Activated naive CD4-positive, alpha-beta T cell treated with anti-CD3 and anti-CD28 coated beads for 36 hours (primary cell): Measurements from ENCODE around the gene THSD4. TPM values are rescaled to one million over a fixed set of nuclear protein-coding genes. Genes with fewer than 3 reads are reported as not detected.

Experiments
- CTCF ChIA-PET: fragments of 350-600 bp; sonication (Branson Sonifier 250); formaldehyde crosslinking; loops from one replicate; lab custom pipeline; 2021; ENCODE audit warnings: antibody characterized with exemption; lab: Charles Lee
- DNase-seq: peaks from one replicate; pipeline ENCODE4 v3.0.0-alpha.2; 2020
- H3K27ac Mint-ChIP-seq: one replicate; pipeline ENCODE4 v1.8.0; 2021; ENCODE audit warnings: mild to moderate bottlenecking, mixed read lengths
- H3K27me3 Mint-ChIP-seq: one replicate; pipeline ENCODE4 v1.8.0; 2021; ENCODE audit warnings: low read depth, mixed read lengths
- H3K36me3 Mint-ChIP-seq: one replicate; pipeline ENCODE4 v1.8.0; 2021; ENCODE audit warnings: low read depth, mixed read lengths
- H3K4me1 Mint-ChIP-seq: one replicate; pipeline ENCODE4 v1.8.0; 2021; ENCODE audit warnings: low read depth, mixed read lengths
- H3K4me3 Mint-ChIP-seq: one replicate; pipeline ENCODE4 v1.8.0; 2021; ENCODE audit warnings: mild to moderate bottlenecking, moderate library complexity, mixed read lengths
- H3K9me3 Mint-ChIP-seq: one replicate; pipeline ENCODE4 v1.8.0; 2021; ENCODE audit warnings: mixed read lengths
- intact Hi-C: fragments of 100-400 bp; cut with micrococcal nuclease; formaldehyde crosslinking; loops from one replicate; pipeline ENCODE4 v1.15.1; 2023
- total RNA-seq, 2 experiments: library from RNA; stranded (reverse); gene quantifications; one replicate each; pipeline ENCODE4 v1.2.3, GENCODE V29; 2021

The THSD4 gene
- total RNA-seq, 2 experiments from 2014 or later: not detected

DNA sequence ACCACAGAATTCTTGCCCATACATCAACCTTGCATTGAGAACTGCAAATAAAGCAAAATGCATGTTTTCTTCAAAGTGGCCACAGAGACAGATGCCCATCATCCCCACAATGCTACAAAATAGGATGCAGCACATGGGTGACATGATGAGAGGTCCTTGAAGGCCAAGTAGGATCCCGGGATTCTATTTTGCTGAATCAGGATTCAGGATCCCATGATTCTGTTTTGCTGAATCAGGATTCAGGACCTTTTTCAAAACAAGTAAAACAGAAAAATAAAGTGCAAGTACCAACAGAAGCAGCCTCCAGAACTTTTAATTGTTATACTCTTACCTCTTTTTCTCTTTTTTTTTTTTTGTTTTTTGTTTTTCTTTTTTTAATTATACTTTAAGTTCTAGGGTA lies 453.0 kb downstream of the THSD4 start:
- intact Hi-C loops: no loop called here
- H3K27me3 Mint-ChIP-seq: peaks cover 17% of the 10 kb centered on the region
- H3K9me3 Mint-ChIP-seq: no peaks in the 10 kb centered on the region
- no peaks in the 10 kb centered on the region for H3K36me3 Mint-ChIP-seq
- H3K4me1 Mint-ChIP-seq: no peaks in the 10 kb centered on the region
- CTCF ChIA-PET: no interaction called here
- no peak overlapping the region for H3K27ac Mint-ChIP-seq
- no peak overlapping the region for H3K4me3 Mint-ChIP-seq
- DNase-seq: no peak

- CTCF ChIA-PET: interaction anchor here (0.7 kb wide), 1 partner anchor 138 kb away, joined by 3 read pairs; no protein-coding TSS in a partner anchor
- H3K27me3 Mint-ChIP-seq: peaks cover 24% of the 10 kb centered on the region
- no peaks in the 10 kb centered on the region for H3K4me1 Mint-ChIP-seq
- H3K27ac Mint-ChIP-seq: no peak overlapping the region
- DNase-seq: no peak
- H3K36me3 Mint-ChIP-seq: no peaks in the 10 kb centered on the region
- no peaks in the 10 kb centered on the region for H3K9me3 Mint-ChIP-seq
- no peak overlapping the region for H3K4me3 Mint-ChIP-seq
- intact Hi-C loops: no loop called here
Measured at GRCh38 chr15:71570736-71571135, 455.5 kb downstream of the THSD4 start.

GRCh38 chr15:71571641-71572040 lies 456.4 kb downstream of the THSD4 start:
- no peak for DNase-seq
- intact Hi-C loops: no loop called here
- Mint-ChIP-seq H3K36me3 (no peaks in the 10 kb centered on the region), H3K9me3 (no peaks in the 10 kb centered on the region), H3K4me1 (no peaks in the 10 kb centered on the region), H3K27ac (no peak overlapping the region), H3K4me3 (no peak overlapping the region), H3K27me3 (peaks cover 25% of the 10 kb centered on the region)
- CTCF ChIA-PET: no interaction called here

DNA sequence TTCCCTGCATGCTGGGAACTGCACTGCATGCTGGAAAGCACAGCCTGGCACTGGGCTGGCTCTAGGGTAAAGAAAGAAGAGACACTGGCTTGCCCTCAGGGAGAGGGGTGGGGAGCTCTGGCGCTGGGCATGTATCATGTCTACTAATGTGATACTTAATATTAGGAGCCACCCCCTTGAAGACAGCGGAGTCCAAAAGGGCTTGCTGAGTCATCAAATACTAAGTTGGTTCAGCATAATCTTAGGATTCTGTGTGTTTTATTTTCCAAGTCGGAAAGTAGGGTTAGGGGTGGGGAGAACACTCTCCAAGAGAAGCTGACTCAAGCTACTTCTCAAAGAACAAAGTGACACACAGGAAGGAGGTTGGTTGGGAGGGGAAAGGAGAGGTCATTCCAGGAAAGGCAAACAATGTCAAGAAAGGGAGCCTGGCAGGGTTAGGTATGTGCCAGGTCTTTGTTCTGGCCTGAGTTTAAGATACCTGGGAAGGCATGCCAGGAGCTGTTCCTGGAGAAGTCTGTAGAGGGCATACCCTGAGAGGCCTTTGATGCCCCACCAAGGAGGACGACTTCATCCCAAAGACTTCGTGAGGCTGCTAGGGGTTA lies 457.3 kb downstream of the THSD4 start:
- CTCF ChIA-PET: no interaction called here
- H3K9me3 Mint-ChIP-seq: no peaks in the 10 kb centered on the region
- H3K4me3 Mint-ChIP-seq: no peak overlapping the region
- intact Hi-C loops: no loop called here
- no peaks in the 10 kb centered on the region for H3K4me1 Mint-ChIP-seq
- no peak for DNase-seq
- H3K27me3 Mint-ChIP-seq: peaks cover 25% of the 10 kb centered on the region
- no peaks in the 10 kb centered on the region for H3K36me3 Mint-ChIP-seq
- H3K27ac Mint-ChIP-seq: no peak overlapping the region

- Mint-ChIP-seq H3K4me3 (no peak overlapping the region), H3K4me1 (no peaks in the 10 kb centered on the region), H3K9me3 (no peaks in the 10 kb centered on the region), H3K36me3 (no peaks in the 10 kb centered on the region), H3K27ac (no peak overlapping the region), H3K27me3 (peaks cover 24% of the 10 kb centered on the region)
- CTCF ChIA-PET: interaction anchor here (0.7 kb wide), 1 partner anchor 54 kb away, joined by 3 read pairs; no protein-coding TSS in a partner anchor
- intact Hi-C loops: no loop called here
- no peak for DNase-seq
Measured at GRCh38 chr15:71573599-71573998, 458.3 kb downstream of the THSD4 start.

DNA sequence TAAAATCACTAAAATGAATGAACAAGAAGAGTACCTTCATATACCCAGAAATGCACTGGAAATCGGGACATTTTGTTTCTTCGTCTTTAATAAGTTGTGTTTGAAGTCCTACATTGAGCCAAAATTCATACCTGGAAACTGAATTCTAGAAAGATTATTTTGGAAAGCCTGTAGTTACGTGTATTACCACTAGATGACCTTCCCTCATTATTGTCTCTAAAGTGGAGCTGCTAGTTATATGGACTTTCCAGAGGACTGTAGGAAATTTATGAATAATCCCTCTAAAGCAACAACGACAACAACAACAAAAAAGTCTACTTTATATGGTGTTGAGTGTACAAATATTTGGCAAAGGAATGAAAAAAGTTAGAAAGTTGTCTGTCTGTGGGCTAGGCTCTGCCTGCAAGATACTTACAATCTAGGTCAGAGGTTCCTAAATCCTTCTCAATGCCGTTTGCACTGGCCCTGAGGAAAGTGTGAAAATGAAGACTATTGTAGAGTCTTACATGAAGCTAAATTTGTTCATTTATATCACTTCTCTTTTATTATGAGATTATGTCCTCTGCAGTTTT lies 460.3 kb downstream of the THSD4 start:
- CTCF ChIA-PET: interaction anchor here (0.7 to 1.5 kb wide), 2 partner anchors 77 to 154 kb away, joined by 3 to 4 read pairs; no protein-coding TSS in a partner anchor

DNA sequence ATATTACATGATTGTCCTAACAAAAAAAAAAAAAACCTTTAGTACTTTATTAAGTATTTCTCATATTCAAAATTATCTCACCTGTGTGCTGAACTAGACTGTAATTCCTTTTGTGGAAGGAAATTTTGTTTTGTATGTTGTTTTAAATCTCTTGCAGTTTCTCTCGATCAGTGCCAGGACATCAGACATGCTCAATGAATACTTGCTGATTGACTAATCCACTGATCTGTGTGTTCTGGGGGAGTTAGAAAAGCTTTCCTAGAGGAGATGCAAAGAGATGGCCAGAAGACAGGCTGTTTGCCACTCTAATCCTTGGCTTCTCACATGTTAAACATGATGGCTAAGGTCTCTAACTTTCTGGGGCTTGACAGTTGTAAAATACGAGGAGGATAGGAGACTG lies 461.8 kb downstream of the THSD4 start:
- intact Hi-C loops: no loop called here
- H3K27ac Mint-ChIP-seq: no peak overlapping the region

More for the DNA sequence above, 460.3 kb downstream of the THSD4 start:
- intact Hi-C loops: loop anchor here (1.0 kb wide), 1 partner anchor 155 kb away; no protein-coding TSS in a partner anchor
- H3K27ac Mint-ChIP-seq: no peak overlapping the region
- no peaks in the 10 kb centered on the region for H3K36me3 Mint-ChIP-seq
- H3K27me3 Mint-ChIP-seq: peaks cover 24% of the 10 kb centered on the region
- H3K4me1 Mint-ChIP-seq: no peaks in the 10 kb centered on the region
- no peak overlapping the region for H3K4me3 Mint-ChIP-seq
- no peaks in the 10 kb centered on the region for H3K9me3 Mint-ChIP-seq
- no peak for DNase-seq

GRCh38 chr15:71581398-71581930 lies 466.2 kb downstream of the THSD4 start:
- CTCF ChIA-PET: no interaction called here
- Mint-ChIP-seq H3K4me1 (no peaks in the 10 kb centered on the region), H3K9me3 (peaks cover 9% of the 10 kb centered on the region), H3K27me3 (peaks cover 23% of the 10 kb centered on the region), H3K4me3 (no peak overlapping the region), H3K27ac (no peak overlapping the region), H3K36me3 (peaks cover 2% of the 10 kb centered on the region)
- intact Hi-C loops: no loop called here
- no peak for DNase-seq

More for the DNA sequence above, 461.8 kb downstream of the THSD4 start:
- no peaks in the 10 kb centered on the region for H3K9me3 Mint-ChIP-seq
- no peak overlapping the region for H3K4me3 Mint-ChIP-seq
- no peak for DNase-seq
- no peaks in the 10 kb centered on the region for H3K4me1 Mint-ChIP-seq
- peaks cover 27% of the 10 kb centered on the region for H3K27me3 Mint-ChIP-seq
- CTCF ChIA-PET: no interaction called here
- H3K36me3 Mint-ChIP-seq: no peaks in the 10 kb centered on the region

- H3K27me3 Mint-ChIP-seq: peaks cover 26% of the 10 kb centered on the region
- no peak overlapping the region for H3K27ac Mint-ChIP-seq
- H3K4me1 Mint-ChIP-seq: no peaks in the 10 kb centered on the region
- no peak overlapping the region for H3K4me3 Mint-ChIP-seq
- no peak for DNase-seq
- peaks cover 9% of the 10 kb centered on the region for H3K9me3 Mint-ChIP-seq
- CTCF ChIA-PET: no interaction called here
- intact Hi-C loops: no loop called here
- H3K36me3 Mint-ChIP-seq: peaks cover 2% of the 10 kb centered on the region
Measured at GRCh38 chr15:71585159-71585558, 469.9 kb downstream of the THSD4 start.

DNA sequence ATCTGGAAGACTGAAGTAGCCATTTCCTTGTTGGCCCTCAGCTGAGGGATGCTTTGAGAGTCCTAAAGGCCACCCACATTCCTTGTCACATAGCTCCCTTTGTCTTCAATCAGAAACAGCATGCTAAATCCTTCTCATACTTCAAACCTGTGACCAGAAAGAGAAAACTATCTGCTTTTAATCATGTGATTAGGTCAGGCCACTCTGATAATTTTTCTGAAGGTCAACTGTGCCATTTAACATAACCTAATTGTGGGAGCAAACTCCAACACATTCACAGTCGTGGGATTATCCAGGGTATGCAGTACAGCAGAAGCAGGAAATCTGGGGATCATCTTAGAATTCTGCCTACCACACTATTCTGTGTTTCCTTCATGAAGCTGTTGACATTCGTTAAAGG lies 471.2 kb downstream of the THSD4 start:
- no peak for DNase-seq
- Mint-ChIP-seq H3K36me3 (peaks cover 2% of the 10 kb centered on the region), H3K9me3 (peaks cover 9% of the 10 kb centered on the region), H3K4me3 (no peak overlapping the region), H3K27me3 (peaks cover 27% of the 10 kb centered on the region), H3K4me1 (no peaks in the 10 kb centered on the region), H3K27ac (no peak overlapping the region)
- intact Hi-C loops: no loop called here
- CTCF ChIA-PET: no interaction called here

DNA sequence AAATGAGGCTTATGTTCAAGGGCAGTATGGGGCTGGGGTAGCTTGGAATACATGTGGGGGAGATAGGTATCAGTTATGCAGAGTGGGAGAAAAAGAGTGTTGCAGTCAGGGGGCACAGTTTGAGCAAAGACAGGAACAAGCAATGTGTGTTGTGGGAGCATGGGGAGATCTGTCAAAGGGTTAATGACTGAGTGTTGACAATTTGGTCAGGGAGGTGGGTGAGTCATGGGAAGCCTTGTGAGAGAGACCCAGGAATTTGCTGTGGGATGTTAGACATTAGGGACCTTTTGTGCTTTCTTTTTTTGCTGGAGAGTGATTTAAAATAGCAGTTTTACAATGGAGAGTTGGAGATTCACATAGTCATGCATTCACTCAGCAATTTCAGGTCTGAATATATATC lies 473.5 kb downstream of the THSD4 start:
- H3K4me1 Mint-ChIP-seq: no peaks in the 10 kb centered on the region
- no peak for DNase-seq
- peaks cover 2% of the 10 kb centered on the region for H3K36me3 Mint-ChIP-seq
- H3K4me3 Mint-ChIP-seq: no peak overlapping the region
- peaks cover 21% of the 10 kb centered on the region for H3K27me3 Mint-ChIP-seq
- intact Hi-C loops: no loop called here
- H3K27ac Mint-ChIP-seq: no peak overlapping the region
- H3K9me3 Mint-ChIP-seq: peaks cover 9% of the 10 kb centered on the region
- CTCF ChIA-PET: no interaction called here

DNA sequence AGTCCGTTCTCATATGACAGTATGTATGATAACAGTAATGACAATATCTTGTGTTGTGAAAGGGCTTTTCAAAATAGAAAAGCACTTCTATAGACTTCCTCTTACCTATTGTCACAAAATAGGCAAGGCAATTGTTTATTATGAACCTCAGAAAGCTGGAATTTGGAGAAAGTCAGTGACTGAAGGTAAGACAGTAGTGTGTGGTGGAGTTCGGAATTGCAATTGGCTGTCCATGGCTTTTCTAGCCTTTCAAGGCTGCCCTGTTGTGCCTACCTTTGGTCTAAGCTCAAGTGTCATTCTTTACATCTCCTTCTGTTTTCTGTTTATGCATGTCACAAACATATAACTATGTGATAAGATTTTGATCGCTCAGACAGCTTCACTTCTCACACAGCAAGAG lies 475.8 kb downstream of the THSD4 start:
- Mint-ChIP-seq H3K27ac (no peak overlapping the region), H3K36me3 (no peaks in the 10 kb centered on the region), H3K9me3 (no peaks in the 10 kb centered on the region), H3K4me1 (no peaks in the 10 kb centered on the region), H3K4me3 (no peak overlapping the region), H3K27me3 (peaks cover 13% of the 10 kb centered on the region)
- no peak for DNase-seq
- CTCF ChIA-PET: no interaction called here
- intact Hi-C loops: no loop called here

- intact Hi-C loops: no loop called here
- no peak for DNase-seq
- CTCF ChIA-PET: no interaction called here
- H3K27me3 Mint-ChIP-seq: peaks cover 10% of the 10 kb centered on the region
- no peak overlapping the region for H3K4me3 Mint-ChIP-seq
- H3K9me3 Mint-ChIP-seq: no peaks in the 10 kb centered on the region
- no peaks in the 10 kb centered on the region for H3K4me1 Mint-ChIP-seq
- no peak overlapping the region for H3K27ac Mint-ChIP-seq
- no peaks in the 10 kb centered on the region for H3K36me3 Mint-ChIP-seq
Measured at GRCh38 chr15:71592203-71592602, 476.9 kb downstream of the THSD4 start.
